NB4 (cell line): ENCODE measurements around the gene KRTCAP2.
"Not testable (repeated sequence)": the region's sequence is repeated elsewhere in the genome, so short reads cannot be mapped to it uniquely, and the experiment has no call there.

Source experiments
- DNase-seq: peaks from one replicate; pipeline ENCODE4 v3.0.0; 2010; ENCODE audit warnings: low read depth
- H3K4me3 ChIP-seq: one replicate; pipeline ENCODE4 v1.5.1; 2011; ENCODE audit warnings: mild to moderate bottlenecking, low read depth, low read length, moderate library complexity
- MYC ChIP-seq: IDR thresholded peaks from 2 replicates; pipeline ENCODE4 v1.6.1; 2011; ENCODE audit warnings: low read depth, low read length
- POLR2A ChIP-seq: IDR thresholded peaks from 2 replicates; pipeline ENCODE4 v1.6.1; 2011; ENCODE audit warnings: mild to moderate bottlenecking; ENCODE audit not compliant: insufficient read length; ENCODE audit errors: extremely low read depth
- TF ChIP-seq, protein P1 (sequence below): IDR thresholded peaks from 2 replicates; pipeline ENCODE4 v1.6.1; 2011; ENCODE audit warnings: low read depth, low read length
- TF ChIP-seq, protein P2 (sequence below): IDR thresholded peaks from one replicate; pipeline ENCODE4 v1.5.1; 2012; ENCODE audit warnings: low read depth, low read length

KRTCAP2 gene

DNA sequence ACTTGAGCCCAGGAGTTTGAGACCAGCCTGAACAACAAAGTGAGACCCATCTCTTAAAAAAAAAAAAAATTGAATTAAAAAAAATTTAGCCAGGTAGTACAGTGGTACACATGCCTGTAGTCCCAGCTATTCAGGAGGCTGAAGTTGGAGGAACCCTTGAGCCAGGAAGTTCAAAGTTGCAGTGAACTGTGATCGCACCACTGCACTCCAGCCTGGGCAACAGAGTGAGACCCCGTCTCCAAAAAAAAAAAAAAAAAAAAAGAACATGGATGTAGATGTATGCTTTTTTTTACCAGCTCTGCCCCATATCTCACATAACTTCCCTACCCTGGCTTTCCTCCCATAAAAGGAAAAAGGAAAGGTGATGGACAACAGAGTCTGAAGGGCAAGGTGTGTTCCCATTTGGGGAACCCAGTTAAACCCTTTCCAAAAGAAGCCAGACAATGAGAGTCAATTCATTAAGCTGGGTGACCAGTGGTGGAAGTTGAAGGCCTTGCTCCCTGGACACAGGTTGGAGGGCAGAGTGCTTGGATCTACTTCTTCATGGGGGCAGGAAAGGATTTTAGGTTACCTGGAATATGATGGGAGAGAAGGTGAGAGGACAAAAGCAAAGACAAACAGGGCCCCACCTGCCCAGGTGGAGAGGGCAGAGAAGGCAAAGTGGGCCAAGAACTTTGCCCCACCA lies 2.9 kb downstream of the KRTCAP2 start:
- DNase-seq = no peak
- TF ChIP-seq, protein P1, sequence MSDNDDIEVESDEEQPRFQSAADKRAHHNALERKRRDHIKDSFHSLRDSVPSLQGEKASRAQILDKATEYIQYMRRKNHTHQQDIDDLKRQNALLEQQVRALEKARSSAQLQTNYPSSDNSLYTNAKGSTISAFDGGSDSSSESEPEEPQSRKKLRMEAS = no peak
- TF ChIP-seq MYC (no peak), POLR2A (no peak)
- TF ChIP-seq, protein P2, sequence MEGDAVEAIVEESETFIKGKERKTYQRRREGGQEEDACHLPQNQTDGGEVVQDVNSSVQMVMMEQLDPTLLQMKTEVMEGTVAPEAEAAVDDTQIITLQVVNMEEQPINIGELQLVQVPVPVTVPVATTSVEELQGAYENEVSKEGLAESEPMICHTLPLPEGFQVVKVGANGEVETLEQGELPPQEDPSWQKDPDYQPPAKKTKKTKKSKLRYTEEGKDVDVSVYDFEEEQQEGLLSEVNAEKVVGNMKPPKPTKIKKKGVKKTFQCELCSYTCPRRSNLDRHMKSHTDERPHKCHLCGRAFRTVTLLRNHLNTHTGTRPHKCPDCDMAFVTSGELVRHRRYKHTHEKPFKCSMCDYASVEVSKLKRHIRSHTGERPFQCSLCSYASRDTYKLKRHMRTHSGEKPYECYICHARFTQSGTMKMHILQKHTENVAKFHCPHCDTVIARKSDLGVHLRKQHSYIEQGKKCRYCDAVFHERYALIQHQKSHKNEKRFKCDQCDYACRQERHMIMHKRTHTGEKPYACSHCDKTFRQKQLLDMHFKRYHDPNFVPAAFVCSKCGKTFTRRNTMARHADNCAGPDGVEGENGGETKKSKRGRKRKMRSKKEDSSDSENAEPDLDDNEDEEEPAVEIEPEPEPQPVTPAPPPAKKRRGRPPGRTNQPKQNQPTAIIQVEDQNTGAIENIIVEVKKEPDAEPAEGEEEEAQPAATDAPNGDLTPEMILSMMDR = no peak
- H3K4me3 ChIP-seq = no peak overlapping the region

- no peak overlapping the region for H3K4me3 ChIP-seq
- TF ChIP-seq, protein P1 = no peak
- TF ChIP-seq, protein P2 = no peak
- TF ChIP-seq POLR2A (no peak), MYC (no peak)
- DNase-seq = no peak
Measured at GRCh38 chr1:155169541-155169940, 3.6 kb downstream of the KRTCAP2 start.

DNA sequence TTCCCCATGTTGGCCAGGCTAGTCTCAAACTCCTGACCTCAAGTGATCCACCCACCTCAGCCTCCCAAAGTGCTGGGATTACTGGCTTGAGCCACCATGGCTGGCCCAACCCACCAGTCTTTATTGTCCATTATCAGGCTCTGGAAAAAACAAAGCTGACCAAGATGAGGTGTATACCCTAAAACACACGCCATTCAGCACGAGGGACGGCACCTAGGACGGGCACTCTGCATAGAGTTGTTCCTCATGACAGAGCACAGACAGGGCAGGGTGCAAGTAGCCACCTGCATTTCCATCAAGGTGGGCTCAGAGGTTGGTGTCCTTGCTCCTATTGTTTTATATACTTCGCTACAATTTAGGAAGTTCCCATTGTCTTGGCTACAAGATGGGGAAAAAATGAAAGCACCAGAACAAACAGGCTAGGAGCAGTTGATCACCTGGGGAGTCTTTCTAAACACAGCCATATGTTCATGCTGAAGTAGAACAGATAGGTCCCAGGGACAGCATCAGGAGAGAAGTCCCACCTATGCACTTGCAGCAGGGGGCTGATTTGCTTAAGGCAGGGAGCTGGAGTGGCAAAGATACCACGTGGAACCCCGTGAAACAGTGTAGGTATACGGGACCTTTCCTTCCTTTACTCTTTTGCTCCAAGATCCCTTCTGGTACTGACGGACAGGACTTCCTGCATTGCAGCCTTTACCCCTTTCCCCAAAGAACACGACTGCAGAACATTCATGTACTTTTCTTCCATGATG lies 4.5 kb downstream of the KRTCAP2 start:
- no peak overlapping the region for H3K4me3 ChIP-seq
- TF ChIP-seq POLR2A (no peak), MYC (no peak)
- TF ChIP-seq, protein P2 = no peak
- TF ChIP-seq, protein P1 = no peak
- DNase-seq = no peak

- H3K4me3 ChIP-seq, DNase-seq: not testable (repeated sequence)
Measured at GRCh38 chr1:155168105-155168445, 5.0 kb downstream of the KRTCAP2 start.

GRCh38 chr1:155167166-155168104 lies 5.7 kb downstream of the KRTCAP2 start:
- DNase-seq = peak; percentile 91
- TF ChIP-seq, protein P1 = peak; percentile 54
- TF ChIP-seq, protein P2 = peak; percentile 80
- TF ChIP-seq MYC (peak; percentile 30; the same call in 1 of the 2 replicates), POLR2A (no peak)
- H3K4me3 ChIP-seq = no peak overlapping the region
